K562 (cell line): ENCODE data around the gene FLAD1. TPM values are rescaled to one million over a fixed set of nuclear protein-coding genes. Genes with fewer than 3 reads are reported as not detected.
A peak's percentile ranks its signal among the peaks of the same experiment; 100 is the strongest.

Experiments
- ARID2 ChIP-seq: fragments of 450-650 bp; IDR thresholded peaks from 2 replicates; pipeline ENCODE4 v1.6.1; 2017; ENCODE audit warnings: antibody characterized with exemption, mild to moderate bottlenecking
- DEAF1 ChIP-seq: fragments of 450-650 bp; formaldehyde crosslinking; IDR thresholded peaks from 2 replicates; pipeline ENCODE4 v1.4.0; 2020; ENCODE audit warnings: mild to moderate bottlenecking, moderate library complexity
- DMBX1 ChIP-seq: fragments of 250-450 bp; sonication (Bioruptor Pico); IDR thresholded peaks from 2 replicates; pipeline ENCODE4 v1.8.0; 2022; ENCODE audit warnings: inconsistent platforms, mild to moderate bottlenecking, moderate library complexity, borderline replicate concordance
- E2F3 ChIP-seq: fragments of 250-450 bp; sonication (Bioruptor Pico); IDR thresholded peaks from 2 replicates; pipeline ENCODE4 v1.4.0; 2020; ENCODE audit warnings: mild to moderate bottlenecking
- GABPA ChIP-seq: fragments of 200-800 bp; sonication (Bioruptor generic); conservative IDR thresholded peaks from 2 replicates; pipeline ENCODE4 v1.6.1; 2016; ENCODE audit warnings: low read depth, missing genetic modification characterization, missing compliant biosample characterization
- HDAC1 ChIP-seq, 2 experiments: fragments of 450-650 bp; IDR thresholded peaks; 2 replicates each; pipeline ENCODE4 v1.6.1; 2016 to 2017; ENCODE audit warnings: inconsistent platforms in 1 of 2, mild to moderate bottlenecking in 1 of 2, moderate library complexity in 1 of 2
- HDAC3 ChIP-seq: fragments of 450-650 bp; IDR thresholded peaks from 2 replicates; pipeline ENCODE4 v1.6.1; 2018; ENCODE audit warnings: borderline replicate concordance, mild to moderate bottlenecking, moderate library complexity; ENCODE audit not compliant: partially characterized antibody
- NCOA1 ChIP-seq: fragments of 450-650 bp; IDR thresholded peaks from 2 replicates; pipeline ENCODE4 v1.6.1; 2016; ENCODE audit warnings: low read depth
- RBFOX2 ChIP-seq: fragments of 200-400 bp; formaldehyde crosslinking; IDR thresholded peaks from 2 replicates; pipeline ENCODE4 v1.6.1; 2017; ENCODE audit warnings: low read depth, mild to moderate bottlenecking, low read length, moderate library complexity
- ZC3H8 ChIP-seq: fragments of 450-650 bp; IDR thresholded peaks from 2 replicates; pipeline ENCODE4 v1.6.1; 2017
- ZNF12 ChIP-seq: sonication (generic); formaldehyde crosslinking; IDR thresholded peaks from 2 replicates; pipeline ENCODE4 v1.4.0; 2020; ENCODE audit warnings: mild to moderate bottlenecking, missing genetic modification reagents
- ZNF282 ChIP-seq: sonication (generic); formaldehyde crosslinking; IDR thresholded peaks from 2 replicates; pipeline ENCODE4 v1.8.1; 2023; ENCODE audit warnings: missing genetic modification reagents
- ZNF398 ChIP-seq: fragments of 250-450 bp; sonication (Bioruptor Pico); IDR thresholded peaks from 2 replicates; pipeline ENCODE4 v1.8.0; 2021; ENCODE audit warnings: moderate library complexity, mild to moderate bottlenecking, inconsistent platforms
- ZNF589 ChIP-seq: fragments of 200-800 bp; sonication (Bioruptor generic); IDR thresholded peaks from 2 replicates; pipeline ENCODE4 v1.6.1; 2016; ENCODE audit warnings: low read depth, missing genetic modification characterization, missing compliant biosample characterization
- polyA plus RNA-seq, 8 experiments: library from polyadenylated mRNA; depleted of rRNA in 4 of 8; stranded (reverse) in 5 of 8; unstranded in 3 of 8; fragments of >200 nt; fragmentation: Nextera tagmentation in 2 of 8; fragmentation: Illumina TruSeq in 1 of 8; extraction: Ambion mirVana in 2 of 8; extraction: Trizol in 1 of 8; gene quantifications; 2 replicates each; pipeline versions ENCODE4 v1.2.1 to v1.2.3, GENCODE V29; 2011 to 2014; ENCODE audit warnings: inconsistent platforms in 1 of 8, missing spikeins in 1 of 8
- total RNA-seq, 7 experiments: library from RNA; depleted of rRNA in 6 of 7; stranded (reverse); fragments of >200 nt in 6 of 7; fragmentation: Illumina TruSeq in 2 of 7; extraction: Trizol in 2 of 7; gene quantifications; 2 replicates each; pipeline versions ENCODE4 v1.2.1 to v1.2.3, GENCODE V29; 2011 to 2021; ENCODE audit warnings: low replicate concordance in 1 of 7
- TF ChIP-seq, protein P1 (sequence below): fragments of 450-650 bp; IDR thresholded peaks from 2 replicates; pipeline ENCODE4 v1.6.1; 2016; ENCODE audit warnings: borderline replicate concordance
- TF ChIP-seq, protein P2 (sequence below): sonication (generic); formaldehyde crosslinking; IDR thresholded peaks from 2 replicates; pipeline ENCODE4 v1.8.1; 2022; ENCODE audit warnings: missing genetic modification reagents
- TF ChIP-seq, protein P3 (sequence below): fragments of 450-650 bp; IDR thresholded peaks from 2 replicates; pipeline ENCODE4 v1.7.0; 2016; ENCODE audit warnings: borderline replicate concordance
- TF ChIP-seq, protein P4 (sequence below), 2 experiments: fragments of 450-650 bp; conservative IDR thresholded peaks; 2 replicates each; pipeline ENCODE4 v1.6.1; 2017; ENCODE audit warnings: mild to moderate bottlenecking in 2 of 2, moderate library complexity in 2 of 2

Gene FLAD1
- total and polyA plus RNA-seq, 9 of the 15 experiments (the other 6 are each of a cell fraction or from before 2014, with no cell fraction given): 24.9 to 85.8 (median 67.0) TPM

GRCh38 chr1:155003766-155004351 is 20.7 kb downstream of the FLAD1 start (continued):
- TF ChIP-seq E2F3 (CRISPR knock-in tag) (no peak), ZC3H8 (no peak), ARID2 (no peak), ZNF398 (CRISPR knock-in tag) (no peak), ZNF589 (CRISPR knock-in tag) (peak; percentile 66; the same call in 1 of the 2 replicates), ZNF12 (CRISPR knock-in tag) (no peak), NCOA1 (no peak), HDAC3 (no peak), ZNF282 (no peak), DMBX1 (no peak), DEAF1 (no peak), RBFOX2 (peak; percentile 36; the same call in 1 of the 2 replicates), HDAC1 (IDR thresholded peaks at IDR 0.05) (no peak), GABPA (peak; percentile 90)
- TF ChIP-seq, protein P1, sequence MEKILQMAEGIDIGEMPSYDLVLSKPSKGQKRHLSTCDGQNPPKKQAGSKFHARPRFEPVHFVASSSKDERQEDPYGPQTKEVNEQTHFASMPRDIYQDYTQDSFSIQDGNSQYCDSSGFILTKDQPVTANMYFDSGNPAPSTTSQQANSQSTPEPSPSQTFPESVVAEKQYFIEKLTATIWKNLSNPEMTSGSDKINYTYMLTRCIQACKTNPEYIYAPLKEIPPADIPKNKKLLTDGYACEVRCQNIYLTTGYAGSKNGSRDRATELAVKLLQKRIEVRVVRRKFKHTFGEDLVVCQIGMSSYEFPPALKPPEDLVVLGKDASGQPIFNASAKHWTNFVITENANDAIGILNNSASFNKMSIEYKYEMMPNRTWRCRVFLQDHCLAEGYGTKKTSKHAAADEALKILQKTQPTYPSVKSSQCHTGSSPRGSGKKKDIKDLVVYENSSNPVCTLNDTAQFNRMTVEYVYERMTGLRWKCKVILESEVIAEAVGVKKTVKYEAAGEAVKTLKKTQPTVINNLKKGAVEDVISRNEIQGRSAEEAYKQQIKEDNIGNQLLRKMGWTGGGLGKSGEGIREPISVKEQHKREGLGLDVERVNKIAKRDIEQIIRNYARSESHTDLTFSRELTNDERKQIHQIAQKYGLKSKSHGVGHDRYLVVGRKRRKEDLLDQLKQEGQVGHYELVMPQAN: peak; percentile 24; the same call in 1 of the 2 replicates
- TF ChIP-seq, protein P2, sequence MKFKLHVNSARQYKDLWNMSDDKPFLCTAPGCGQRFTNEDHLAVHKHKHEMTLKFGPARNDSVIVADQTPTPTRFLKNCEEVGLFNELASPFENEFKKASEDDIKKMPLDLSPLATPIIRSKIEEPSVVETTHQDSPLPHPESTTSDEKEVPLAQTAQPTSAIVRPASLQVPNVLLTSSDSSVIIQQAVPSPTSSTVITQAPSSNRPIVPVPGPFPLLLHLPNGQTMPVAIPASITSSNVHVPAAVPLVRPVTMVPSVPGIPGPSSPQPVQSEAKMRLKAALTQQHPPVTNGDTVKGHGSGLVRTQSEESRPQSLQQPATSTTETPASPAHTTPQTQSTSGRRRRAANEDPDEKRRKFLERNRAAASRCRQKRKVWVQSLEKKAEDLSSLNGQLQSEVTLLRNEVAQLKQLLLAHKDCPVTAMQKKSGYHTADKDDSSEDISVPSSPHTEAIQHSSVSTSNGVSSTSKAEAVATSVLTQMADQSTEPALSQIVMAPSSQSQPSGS (CRISPR knock-in tag): no peak
- TF ChIP-seq, protein P3, sequence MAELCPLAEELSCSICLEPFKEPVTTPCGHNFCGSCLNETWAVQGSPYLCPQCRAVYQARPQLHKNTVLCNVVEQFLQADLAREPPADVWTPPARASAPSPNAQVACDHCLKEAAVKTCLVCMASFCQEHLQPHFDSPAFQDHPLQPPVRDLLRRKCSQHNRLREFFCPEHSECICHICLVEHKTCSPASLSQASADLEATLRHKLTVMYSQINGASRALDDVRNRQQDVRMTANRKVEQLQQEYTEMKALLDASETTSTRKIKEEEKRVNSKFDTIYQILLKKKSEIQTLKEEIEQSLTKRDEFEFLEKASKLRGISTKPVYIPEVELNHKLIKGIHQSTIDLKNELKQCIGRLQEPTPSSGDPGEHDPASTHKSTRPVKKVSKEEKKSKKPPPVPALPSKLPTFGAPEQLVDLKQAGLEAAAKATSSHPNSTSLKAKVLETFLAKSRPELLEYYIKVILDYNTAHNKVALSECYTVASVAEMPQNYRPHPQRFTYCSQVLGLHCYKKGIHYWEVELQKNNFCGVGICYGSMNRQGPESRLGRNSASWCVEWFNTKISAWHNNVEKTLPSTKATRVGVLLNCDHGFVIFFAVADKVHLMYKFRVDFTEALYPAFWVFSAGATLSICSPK: no peak
- TF ChIP-seq, protein P4, sequence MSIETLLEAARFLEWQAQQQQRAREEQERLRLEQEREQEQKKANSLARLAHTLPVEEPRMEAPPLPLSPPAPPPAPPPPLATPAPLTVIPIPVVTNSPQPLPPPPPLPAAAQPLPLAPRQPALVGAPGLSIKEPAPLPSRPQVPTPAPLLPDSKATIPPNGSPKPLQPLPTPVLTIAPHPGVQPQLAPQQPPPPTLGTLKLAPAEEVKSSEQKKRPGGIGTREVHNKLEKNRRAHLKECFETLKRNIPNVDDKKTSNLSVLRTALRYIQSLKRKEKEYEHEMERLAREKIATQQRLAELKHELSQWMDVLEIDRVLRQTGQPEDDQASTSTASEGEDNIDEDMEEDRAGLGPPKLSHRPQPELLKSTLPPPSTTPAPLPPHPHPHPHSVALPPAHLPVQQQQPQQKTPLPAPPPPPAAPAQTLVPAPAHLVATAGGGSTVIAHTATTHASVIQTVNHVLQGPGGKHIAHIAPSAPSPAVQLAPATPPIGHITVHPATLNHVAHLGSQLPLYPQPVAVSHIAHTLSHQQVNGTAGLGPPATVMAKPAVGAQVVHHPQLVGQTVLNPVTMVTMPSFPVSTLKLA (conservative IDR thresholded peaks at IDR 0.05): peak; percentile 64 to 79
